HepG2 (cell line): ENCODE measurements around the gene GNMT. TPM values are rescaled to one million over a fixed set of nuclear protein-coding genes. Genes with fewer than 3 reads are reported as not detected.

Source experiments
- NFKBIZ ChIP-seq: IDR thresholded peaks from 2 replicates; pipeline ENCODE4 v1.6.1; 2018; ENCODE audit warnings: missing genetic modification reagents, missing compliant biosample characterization
- SMAD1 ChIP-seq: sonication (generic); formaldehyde crosslinking; IDR thresholded peaks from 2 replicates; pipeline ENCODE4 v1.4.0; 2020; ENCODE audit warnings: missing genetic modification reagents, low read depth, mild to moderate bottlenecking, borderline replicate concordance
- SP1 ChIP-seq, 2 experiments: fragments of 450-650 bp in 1 of 2; sonication (generic) in 1 of 2; formaldehyde crosslinking in 1 of 2; IDR thresholded peaks; 2 replicates each; pipeline versions ENCODE4 v1.4.0 to v1.6.1; 2016 to 2020; ENCODE audit warnings: missing genetic modification reagents in 1 of 2
- TBX3 ChIP-seq: fragments of 450-650 bp; IDR thresholded peaks from 2 replicates; pipeline ENCODE4 v1.6.1; 2017; ENCODE audit warnings: antibody characterized with exemption, mild to moderate bottlenecking, inconsistent platforms, borderline replicate concordance
- ZBTB38 ChIP-seq: sonication (generic); formaldehyde crosslinking; IDR thresholded peaks from 2 replicates; pipeline ENCODE4 v1.5.1; 2020; ENCODE audit warnings: mild to moderate bottlenecking, missing genetic modification reagents
- ZFX ChIP-seq: sonication (generic); formaldehyde crosslinking; IDR thresholded peaks from 2 replicates; pipeline ENCODE4 v1.4.0; 2020; ENCODE audit warnings: mild to moderate bottlenecking, low read depth, missing genetic modification reagents, moderate library complexity
- ZNF747 ChIP-seq: sonication (generic); formaldehyde crosslinking; IDR thresholded peaks from 2 replicates; pipeline ENCODE4 v1.8.1; 2023; ENCODE audit warnings: missing genetic modification reagents, mild to moderate bottlenecking, borderline replicate concordance
- ZNF792 ChIP-seq: IDR thresholded peaks from 2 replicates; pipeline ENCODE4 v1.6.1; 2016
- ZSCAN29 ChIP-seq: sonication (generic); formaldehyde crosslinking; conservative IDR thresholded peaks from 2 replicates; pipeline ENCODE4 v1.4.0; 2020; ENCODE audit warnings: mild to moderate bottlenecking, missing genetic modification reagents
- polyA plus RNA-seq, 8 experiments: library from polyadenylated mRNA; depleted of rRNA in 3 of 8; stranded (reverse) in 7 of 8; unstranded in 1 of 8; fragments of >200 nt; fragmentation: Illumina TruSeq in 4 of 8; extraction: Trizol in 4 of 8; gene quantifications; 2 replicates each; pipeline versions ENCODE4 v1.2.1 to v1.2.3, GENCODE V29; 2011 to 2016; ENCODE audit warnings: low read depth in 4 of 8, missing spikeins in 1 of 8, mixed read lengths in 1 of 8; ENCODE audit not compliant: insufficient read depth in 1 of 8
- total RNA-seq, 5 experiments: library from RNA; depleted of rRNA; stranded (reverse); fragments of >200 nt; fragmentation: Illumina TruSeq; extraction: Trizol; gene quantifications; 2 replicates each; pipeline ENCODE4 v1.2.3, GENCODE V29; 2016; ENCODE audit warnings: low read depth in 1 of 5
- TF ChIP-seq, protein P1 (sequence below): sonication (generic); formaldehyde crosslinking; IDR thresholded peaks from 2 replicates; pipeline ENCODE4 v1.4.0; 2020; ENCODE audit warnings: missing genetic modification reagents
- TF ChIP-seq, protein P2 (sequence below): IDR thresholded peaks from 2 replicates; pipeline ENCODE4 v1.6.1; 2016; ENCODE audit warnings: low read depth, missing genetic modification reagents, missing compliant biosample characterization
- TF ChIP-seq, protein P3 (sequence below): sonication (generic); formaldehyde crosslinking; IDR thresholded peaks from 2 replicates; pipeline ENCODE4 v1.4.0; 2020; ENCODE audit warnings: missing genetic modification reagents
- TF ChIP-seq, protein P4 (sequence below): sonication (generic); formaldehyde crosslinking; IDR thresholded peaks from 2 replicates; pipeline ENCODE4 v1.4.0; 2020; ENCODE audit warnings: mild to moderate bottlenecking, missing genetic modification reagents
- TF ChIP-seq, protein P5 (sequence below): sonication (generic); formaldehyde crosslinking; IDR thresholded peaks from 2 replicates; pipeline ENCODE4 v1.4.0; 2020; ENCODE audit warnings: missing genetic modification reagents, borderline replicate concordance

The GNMT gene
- total and polyA plus RNA-seq, 2 of the 13 experiments (the other 11 are each of a cell fraction or from before 2014, with no cell fraction given), result 2.8 to 7.0 TPM

DNA sequence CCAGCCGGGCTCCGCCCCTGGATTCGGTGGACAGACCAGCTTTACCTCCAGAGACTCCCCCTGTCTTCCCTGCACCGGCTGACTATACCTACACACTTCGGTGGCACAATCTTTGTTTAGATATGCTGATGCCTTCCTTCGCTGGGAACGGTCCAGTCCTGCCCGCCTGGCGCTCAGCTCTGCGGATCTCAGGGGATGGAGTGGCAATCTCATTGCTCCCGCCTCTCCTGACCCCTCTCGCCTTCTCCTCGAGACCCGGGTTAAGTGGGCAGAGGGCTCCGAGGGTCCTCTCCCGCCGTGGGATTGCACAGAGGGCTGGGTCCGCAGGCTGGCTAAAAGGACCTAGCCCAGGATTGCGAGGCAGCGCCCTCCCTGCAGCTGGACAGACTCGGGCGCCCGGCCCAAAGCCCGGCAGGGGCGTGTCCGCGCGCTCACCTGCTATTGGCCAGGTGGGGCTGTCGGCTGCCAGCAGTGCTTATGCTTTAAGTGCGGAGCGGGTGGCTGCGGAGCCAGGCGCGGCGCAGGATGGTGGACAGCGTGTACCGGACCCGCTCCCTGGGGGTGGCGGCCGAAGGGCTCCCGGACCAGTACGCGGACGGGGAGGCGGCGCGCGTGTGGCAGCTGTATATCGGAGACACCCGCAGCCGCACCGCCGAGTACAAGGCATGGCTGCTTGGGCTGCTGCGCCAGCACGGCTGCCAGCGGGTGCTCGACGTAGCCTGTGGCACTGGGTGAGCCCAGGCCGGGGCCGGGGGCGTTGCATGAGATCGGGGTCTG is at the start of gene GNMT (continued):
- TF ChIP-seq ZNF792 (CRISPR knock-in tag) (peak; percentile 23), ZNF747 (CRISPR knock-in tag) (no peak), NFKBIZ (CRISPR knock-in tag) (no peak; the same call in 1 of the 2 replicates), ZSCAN29 (CRISPR knock-in tag) (0 out of 2 replicates have a peak, but pooled peaks have one; percentile 48), SMAD1 (CRISPR knock-in tag) (0 out of 2 replicates have a peak, but pooled peaks have one; percentile 15), TBX3 (no peak), ZFX (CRISPR knock-in tag) (peak; percentile 51), ZBTB38 (peak; percentile 25; the same call in 1 of the 2 replicates), SP1 (IDR thresholded peaks at IDR 0.05) (no peak), SP1 (CRISPR knock-in tag; IDR thresholded peaks at IDR 0.05) (peak; percentile 55; the same call in 1 of the 2 replicates)
- TF ChIP-seq, protein P1, sequence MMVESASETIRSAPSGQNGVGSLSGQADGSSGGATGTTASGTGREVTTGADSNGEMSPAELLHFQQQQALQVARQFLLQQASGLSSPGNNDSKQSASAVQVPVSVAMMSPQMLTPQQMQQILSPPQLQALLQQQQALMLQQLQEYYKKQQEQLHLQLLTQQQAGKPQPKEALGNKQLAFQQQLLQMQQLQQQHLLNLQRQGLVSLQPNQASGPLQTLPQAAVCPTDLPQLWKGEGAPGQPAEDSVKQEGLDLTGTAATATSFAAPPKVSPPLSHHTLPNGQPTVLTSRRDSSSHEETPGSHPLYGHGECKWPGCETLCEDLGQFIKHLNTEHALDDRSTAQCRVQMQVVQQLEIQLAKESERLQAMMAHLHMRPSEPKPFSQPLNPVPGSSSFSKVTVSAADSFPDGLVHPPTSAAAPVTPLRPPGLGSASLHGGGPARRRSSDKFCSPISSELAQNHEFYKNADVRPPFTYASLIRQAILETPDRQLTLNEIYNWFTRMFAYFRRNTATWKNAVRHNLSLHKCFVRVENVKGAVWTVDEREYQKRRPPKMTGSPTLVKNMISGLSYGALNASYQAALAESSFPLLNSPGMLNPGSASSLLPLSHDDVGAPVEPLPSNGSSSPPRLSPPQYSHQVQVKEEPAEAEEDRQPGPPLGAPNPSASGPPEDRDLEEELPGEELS (CRISPR knock-in tag), result no peak
- TF ChIP-seq, protein P2, sequence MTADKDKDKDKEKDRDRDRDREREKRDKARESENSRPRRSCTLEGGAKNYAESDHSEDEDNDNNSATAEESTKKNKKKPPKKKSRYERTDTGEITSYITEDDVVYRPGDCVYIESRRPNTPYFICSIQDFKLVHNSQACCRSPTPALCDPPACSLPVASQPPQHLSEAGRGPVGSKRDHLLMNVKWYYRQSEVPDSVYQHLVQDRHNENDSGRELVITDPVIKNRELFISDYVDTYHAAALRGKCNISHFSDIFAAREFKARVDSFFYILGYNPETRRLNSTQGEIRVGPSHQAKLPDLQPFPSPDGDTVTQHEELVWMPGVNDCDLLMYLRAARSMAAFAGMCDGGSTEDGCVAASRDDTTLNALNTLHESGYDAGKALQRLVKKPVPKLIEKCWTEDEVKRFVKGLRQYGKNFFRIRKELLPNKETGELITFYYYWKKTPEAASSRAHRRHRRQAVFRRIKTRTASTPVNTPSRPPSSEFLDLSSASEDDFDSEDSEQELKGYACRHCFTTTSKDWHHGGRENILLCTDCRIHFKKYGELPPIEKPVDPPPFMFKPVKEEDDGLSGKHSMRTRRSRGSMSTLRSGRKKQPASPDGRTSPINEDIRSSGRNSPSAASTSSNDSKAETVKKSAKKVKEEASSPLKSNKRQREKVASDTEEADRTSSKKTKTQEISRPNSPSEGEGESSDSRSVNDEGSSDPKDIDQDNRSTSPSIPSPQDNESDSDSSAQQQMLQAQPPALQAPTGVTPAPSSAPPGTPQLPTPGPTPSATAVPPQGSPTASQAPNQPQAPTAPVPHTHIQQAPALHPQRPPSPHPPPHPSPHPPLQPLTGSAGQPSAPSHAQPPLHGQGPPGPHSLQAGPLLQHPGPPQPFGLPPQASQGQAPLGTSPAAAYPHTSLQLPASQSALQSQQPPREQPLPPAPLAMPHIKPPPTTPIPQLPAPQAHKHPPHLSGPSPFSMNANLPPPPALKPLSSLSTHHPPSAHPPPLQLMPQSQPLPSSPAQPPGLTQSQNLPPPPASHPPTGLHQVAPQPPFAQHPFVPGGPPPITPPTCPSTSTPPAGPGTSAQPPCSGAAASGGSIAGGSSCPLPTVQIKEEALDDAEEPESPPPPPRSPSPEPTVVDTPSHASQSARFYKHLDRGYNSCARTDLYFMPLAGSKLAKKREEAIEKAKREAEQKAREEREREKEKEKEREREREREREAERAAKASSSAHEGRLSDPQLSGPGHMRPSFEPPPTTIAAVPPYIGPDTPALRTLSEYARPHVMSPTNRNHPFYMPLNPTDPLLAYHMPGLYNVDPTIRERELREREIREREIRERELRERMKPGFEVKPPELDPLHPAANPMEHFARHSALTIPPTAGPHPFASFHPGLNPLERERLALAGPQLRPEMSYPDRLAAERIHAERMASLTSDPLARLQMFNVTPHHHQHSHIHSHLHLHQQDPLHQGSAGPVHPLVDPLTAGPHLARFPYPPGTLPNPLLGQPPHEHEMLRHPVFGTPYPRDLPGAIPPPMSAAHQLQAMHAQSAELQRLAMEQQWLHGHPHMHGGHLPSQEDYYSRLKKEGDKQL, result no peak
- TF ChIP-seq, protein P3, sequence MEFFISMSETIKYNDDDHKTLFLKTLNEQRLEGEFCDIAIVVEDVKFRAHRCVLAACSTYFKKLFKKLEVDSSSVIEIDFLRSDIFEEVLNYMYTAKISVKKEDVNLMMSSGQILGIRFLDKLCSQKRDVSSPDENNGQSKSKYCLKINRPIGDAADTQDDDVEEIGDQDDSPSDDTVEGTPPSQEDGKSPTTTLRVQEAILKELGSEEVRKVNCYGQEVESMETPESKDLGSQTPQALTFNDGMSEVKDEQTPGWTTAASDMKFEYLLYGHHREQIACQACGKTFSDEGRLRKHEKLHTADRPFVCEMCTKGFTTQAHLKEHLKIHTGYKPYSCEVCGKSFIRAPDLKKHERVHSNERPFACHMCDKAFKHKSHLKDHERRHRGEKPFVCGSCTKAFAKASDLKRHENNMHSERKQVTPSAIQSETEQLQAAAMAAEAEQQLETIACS (CRISPR knock-in tag), result peak; percentile 40; the same call in 1 of the 2 replicates
- TF ChIP-seq, protein P4, sequence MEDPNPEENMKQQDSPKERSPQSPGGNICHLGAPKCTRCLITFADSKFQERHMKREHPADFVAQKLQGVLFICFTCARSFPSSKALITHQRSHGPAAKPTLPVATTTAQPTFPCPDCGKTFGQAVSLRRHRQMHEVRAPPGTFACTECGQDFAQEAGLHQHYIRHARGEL (CRISPR knock-in tag), result 0 out of 2 replicates have a peak, but pooled peaks have one; percentile 45
- TF ChIP-seq, protein P5, sequence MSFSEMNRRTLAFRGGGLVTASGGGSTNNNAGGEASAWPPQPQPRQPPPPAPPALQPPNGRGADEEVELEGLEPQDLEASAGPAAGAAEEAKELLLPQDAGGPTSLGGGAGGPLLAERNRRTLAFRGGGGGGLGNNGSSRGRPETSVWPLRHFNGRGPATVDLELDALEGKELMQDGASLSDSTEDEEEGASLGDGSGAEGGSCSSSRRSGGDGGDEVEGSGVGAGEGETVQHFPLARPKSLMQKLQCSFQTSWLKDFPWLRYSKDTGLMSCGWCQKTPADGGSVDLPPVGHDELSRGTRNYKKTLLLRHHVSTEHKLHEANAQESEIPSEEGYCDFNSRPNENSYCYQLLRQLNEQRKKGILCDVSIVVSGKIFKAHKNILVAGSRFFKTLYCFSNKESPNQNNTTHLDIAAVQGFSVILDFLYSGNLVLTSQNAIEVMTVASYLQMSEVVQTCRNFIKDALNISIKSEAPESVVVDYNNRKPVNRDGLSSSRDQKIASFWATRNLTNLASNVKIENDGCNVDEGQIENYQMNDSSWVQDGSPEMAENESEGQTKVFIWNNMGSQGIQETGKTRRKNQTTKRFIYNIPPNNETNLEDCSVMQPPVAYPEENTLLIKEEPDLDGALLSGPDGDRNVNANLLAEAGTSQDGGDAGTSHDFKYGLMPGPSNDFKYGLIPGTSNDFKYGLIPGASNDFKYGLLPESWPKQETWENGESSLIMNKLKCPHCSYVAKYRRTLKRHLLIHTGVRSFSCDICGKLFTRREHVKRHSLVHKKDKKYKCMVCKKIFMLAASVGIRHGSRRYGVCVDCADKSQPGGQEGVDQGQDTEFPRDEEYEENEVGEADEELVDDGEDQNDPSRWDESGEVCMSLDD (CRISPR knock-in tag), result no peak
